Activated naive CD4-positive, alpha-beta T cell treated with anti-CD3 and anti-CD28 coated beads, Interleukin-2, amount 50 U/mL, for 24 hours (primary cell): ENCODE results near the gene DNAH2.

ENCODE experiments used
- H3K27ac Mint-ChIP-seq: one replicate; pipeline ENCODE4 v1.8.0; 2021; ENCODE audit warnings: mild to moderate bottlenecking, mixed read lengths
- H3K27me3 Mint-ChIP-seq: one replicate; pipeline ENCODE4 v1.8.0; 2021; ENCODE audit warnings: mixed read lengths
- H3K36me3 Mint-ChIP-seq: one replicate; pipeline ENCODE4 v1.8.0; 2021; ENCODE audit warnings: mixed read lengths
- H3K4me1 Mint-ChIP-seq: one replicate; pipeline ENCODE4 v1.8.0; 2021; ENCODE audit warnings: mixed read lengths
- H3K4me3 Mint-ChIP-seq: one replicate; pipeline ENCODE4 v1.8.0; 2021; ENCODE audit warnings: mild to moderate bottlenecking, mixed read lengths
- H3K9me3 Mint-ChIP-seq: one replicate; pipeline ENCODE4 v1.8.0; 2021; ENCODE audit warnings: mixed read lengths

The DNAH2 gene

DNA sequence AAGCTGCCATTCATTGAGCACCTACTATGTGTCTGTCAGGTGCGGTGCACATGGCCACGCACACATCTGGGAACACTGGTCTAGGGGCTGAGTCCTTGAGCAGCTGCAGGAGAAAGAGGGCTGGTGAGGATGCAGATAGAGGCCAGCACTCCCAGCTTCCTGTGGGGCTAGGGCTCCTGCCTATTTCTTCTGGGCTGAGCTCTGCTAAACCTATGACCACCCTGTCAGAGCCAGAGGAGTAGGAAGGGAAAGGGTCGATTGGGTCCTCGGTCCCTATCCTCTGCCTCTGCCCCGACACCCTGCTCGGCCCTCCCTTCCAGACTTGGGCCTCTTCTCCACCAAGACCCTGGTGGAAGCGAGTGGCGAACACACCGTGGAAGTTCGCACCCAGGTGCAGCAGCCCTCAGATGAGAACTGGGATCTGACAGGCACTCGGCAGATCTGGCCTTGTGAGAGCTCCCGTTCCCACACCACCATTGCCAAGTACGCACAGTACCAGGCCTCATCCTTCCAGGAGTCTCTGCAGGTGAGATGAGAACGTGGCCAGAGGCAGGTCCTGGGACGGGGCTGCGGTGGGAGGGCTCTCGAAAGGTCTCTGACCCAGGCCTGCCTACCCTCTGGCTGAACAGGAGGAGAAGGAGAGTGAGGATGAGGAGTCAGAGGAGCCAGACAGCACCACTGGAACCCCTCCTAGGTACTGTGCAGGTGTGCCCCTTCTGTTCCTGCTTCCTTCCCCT lies 133.3 kb downstream of the DNAH2 start:
- H3K27me3 Mint-ChIP-seq, result no peaks in the 10 kb centered on the region
- no peak overlapping the region for H3K27ac Mint-ChIP-seq
- H3K4me3 Mint-ChIP-seq, result peak overlapping the region; percentile 82
- H3K36me3 Mint-ChIP-seq, result peaks cover 20% of the 10 kb centered on the region
- H3K9me3 Mint-ChIP-seq, result no peaks in the 10 kb centered on the region
- H3K4me1 Mint-ChIP-seq, result peaks cover 33% of the 10 kb centered on the region

DNA sequence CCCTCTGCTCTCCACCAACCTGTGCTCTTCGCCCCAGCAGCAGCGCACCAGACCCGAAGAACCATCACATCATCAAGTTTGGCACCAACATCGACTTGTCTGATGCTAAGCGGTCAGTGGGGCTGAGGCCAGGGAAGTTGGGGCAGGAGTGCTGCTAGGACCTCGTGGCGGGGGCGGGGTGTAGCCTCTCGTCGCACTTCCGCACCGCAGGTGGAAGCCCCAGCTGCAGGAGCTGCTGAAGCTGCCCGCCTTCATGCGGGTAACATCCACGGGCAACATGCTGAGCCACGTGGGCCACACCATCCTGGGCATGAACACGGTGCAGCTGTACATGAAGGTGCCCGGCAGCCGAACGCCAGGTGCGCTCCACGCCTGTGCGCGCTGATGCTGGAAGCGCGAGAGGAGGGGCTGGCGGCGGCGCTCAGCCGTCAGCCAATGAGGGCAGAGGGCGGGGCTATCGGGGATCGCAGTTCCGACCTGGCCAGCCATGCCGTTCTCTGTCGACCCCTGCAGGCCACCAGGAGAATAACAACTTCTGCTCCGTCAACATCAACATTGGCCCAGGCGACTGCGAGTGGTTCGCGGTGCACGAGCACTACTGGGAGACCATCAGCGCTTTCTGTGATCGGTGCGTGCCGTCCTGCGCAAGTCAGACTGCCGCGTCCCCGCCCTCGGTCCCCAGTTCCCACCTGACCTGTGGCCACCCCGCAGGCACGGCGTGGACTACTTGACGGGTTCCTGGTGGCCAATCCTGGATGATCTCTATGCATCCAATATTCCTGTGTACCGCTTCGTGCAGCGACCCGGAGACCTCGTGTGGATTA lies 134.1 kb downstream of the DNAH2 start:
- H3K27me3 Mint-ChIP-seq, result no peaks in the 10 kb centered on the region
- no peaks in the 10 kb centered on the region for H3K9me3 Mint-ChIP-seq
- H3K36me3 Mint-ChIP-seq, result peaks cover 18% of the 10 kb centered on the region
- peak overlapping the region; percentile 82 for H3K27ac Mint-ChIP-seq
- peaks cover 29% of the 10 kb centered on the region for H3K4me1 Mint-ChIP-seq
- peak overlapping the region; percentile 82 for H3K4me3 Mint-ChIP-seq

DNA sequence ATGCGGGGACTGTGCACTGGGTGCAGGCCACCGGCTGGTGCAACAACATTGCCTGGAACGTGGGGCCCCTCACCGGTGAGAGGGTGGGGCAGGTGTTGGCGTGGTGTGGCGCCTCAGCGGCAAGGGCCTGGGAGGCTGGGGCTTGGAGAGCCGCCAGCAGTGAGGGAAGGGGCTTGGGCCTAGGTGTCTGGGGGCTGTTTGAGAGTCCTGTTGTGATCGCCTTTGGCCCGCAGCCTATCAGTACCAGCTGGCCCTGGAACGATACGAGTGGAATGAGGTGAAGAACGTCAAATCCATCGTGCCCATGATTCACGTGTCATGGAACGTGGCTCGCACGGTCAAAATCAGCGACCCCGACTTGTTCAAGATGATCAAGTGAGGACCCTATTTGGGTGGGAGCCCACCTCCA lies 134.7 kb downstream of the DNAH2 start:
- H3K27ac Mint-ChIP-seq, result peak overlapping the region; percentile 82
- peaks cover 29% of the 10 kb centered on the region for H3K4me1 Mint-ChIP-seq

DNA sequence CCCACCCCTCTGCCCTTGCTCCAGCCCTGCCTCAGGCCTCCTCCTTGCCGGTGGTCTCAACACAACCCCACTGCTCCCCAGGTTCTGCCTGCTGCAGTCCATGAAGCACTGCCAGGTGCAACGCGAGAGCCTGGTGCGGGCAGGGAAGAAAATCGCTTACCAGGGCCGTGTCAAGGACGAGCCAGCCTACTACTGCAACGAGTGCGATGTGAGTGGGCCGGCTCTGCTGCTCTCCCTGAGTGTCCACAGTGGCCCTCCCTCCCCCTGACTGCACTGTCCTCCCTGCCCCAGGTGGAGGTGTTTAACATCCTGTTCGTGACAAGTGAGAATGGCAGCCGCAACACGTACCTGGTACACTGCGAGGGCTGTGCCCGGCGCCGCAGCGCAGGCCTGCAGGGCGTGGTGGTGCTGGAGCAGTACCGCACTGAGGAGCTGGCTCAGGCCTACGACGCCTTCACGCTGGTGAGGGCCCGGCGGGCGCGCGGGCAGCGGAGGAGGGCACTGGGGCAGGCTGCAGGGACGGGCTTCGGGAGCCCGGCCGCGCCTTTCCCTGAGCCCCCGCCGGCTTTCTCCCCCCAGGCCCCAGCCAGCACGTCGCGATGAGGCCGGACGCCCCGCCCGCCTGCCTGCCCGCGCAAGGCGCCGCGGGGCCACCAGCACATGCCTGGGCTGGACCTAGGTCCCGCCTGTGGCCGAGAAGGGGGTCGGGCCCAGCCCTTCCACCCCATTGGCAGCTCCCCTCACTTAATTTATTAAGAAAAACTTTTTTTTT lies 135.6 kb downstream of the DNAH2 start:
- peaks cover 29% of the 10 kb centered on the region for H3K4me1 Mint-ChIP-seq
- H3K4me3 Mint-ChIP-seq, result no peak overlapping the region
- H3K27ac Mint-ChIP-seq, result no peak overlapping the region
- peaks cover 16% of the 10 kb centered on the region for H3K36me3 Mint-ChIP-seq
- H3K9me3 Mint-ChIP-seq, result no peaks in the 10 kb centered on the region
- H3K27me3 Mint-ChIP-seq, result no peaks in the 10 kb centered on the region

More for the DNA sequence above, 134.7 kb downstream of the DNAH2 start:
- Mint-ChIP-seq H3K4me3 (peak overlapping the region; percentile 82), H3K9me3 (no peaks in the 10 kb centered on the region), H3K36me3 (peaks cover 16% of the 10 kb centered on the region), H3K27me3 (no peaks in the 10 kb centered on the region)

DNA sequence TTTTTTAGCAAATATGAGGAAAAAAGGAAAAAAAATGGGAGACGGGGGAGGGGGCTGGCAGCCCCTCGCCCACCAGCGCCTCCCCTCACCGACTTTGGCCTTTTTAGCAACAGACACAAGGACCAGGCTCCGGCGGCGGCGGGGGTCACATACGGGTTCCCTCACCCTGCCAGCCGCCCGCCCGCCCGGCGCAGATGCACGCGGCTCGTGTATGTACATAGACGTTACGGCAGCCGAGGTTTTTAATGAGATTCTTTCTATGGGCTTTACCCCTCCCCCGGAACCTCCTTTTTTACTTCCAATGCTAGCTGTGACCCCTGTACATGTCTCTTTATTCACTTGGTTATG lies 136.1 kb downstream of the DNAH2 start:
- peaks cover 29% of the 10 kb centered on the region for H3K4me1 Mint-ChIP-seq
- no peak overlapping the region for H3K27ac Mint-ChIP-seq
- H3K27me3 Mint-ChIP-seq, result no peaks in the 10 kb centered on the region
- peaks cover 18% of the 10 kb centered on the region for H3K36me3 Mint-ChIP-seq
- H3K9me3 Mint-ChIP-seq, result no peaks in the 10 kb centered on the region
- peak overlapping the region; percentile 64 for H3K4me3 Mint-ChIP-seq

DNA sequence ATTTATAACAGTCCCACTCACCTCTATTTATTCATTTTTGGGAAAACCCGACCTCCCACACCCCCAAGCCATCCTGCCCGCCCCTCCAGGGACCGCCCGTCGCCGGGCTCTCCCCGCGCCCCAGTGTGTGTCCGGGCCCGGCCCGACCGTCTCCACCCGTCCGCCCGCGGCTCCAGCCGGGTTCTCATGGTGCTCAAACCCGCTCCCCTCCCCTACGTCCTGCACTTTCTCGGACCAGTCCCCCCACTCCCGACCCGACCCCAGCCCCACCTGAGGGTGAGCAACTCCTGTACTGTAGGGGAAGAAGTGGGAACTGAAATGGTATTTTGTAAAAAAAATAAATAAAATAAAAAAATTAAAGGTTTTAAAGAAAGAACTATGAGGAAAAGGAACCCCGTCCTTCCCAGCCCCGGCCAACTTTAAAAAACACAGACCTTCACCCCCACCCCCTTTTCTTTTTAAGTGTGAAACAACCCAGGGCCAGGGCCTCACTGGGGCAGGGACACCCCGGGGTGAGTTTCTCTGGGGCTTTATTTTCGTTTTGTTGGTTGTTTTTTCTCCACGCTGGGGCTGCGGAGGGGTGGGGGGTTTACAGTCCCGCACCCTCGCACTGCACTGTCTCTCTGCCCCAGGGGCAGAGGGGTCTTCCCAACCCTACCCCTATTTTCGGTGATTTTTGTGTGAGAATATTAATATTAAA lies 136.7 kb downstream of the DNAH2 start:
- H3K27me3 Mint-ChIP-seq, result no peaks in the 10 kb centered on the region
- H3K4me1 Mint-ChIP-seq, result peaks cover 29% of the 10 kb centered on the region
- no peak overlapping the region for H3K27ac Mint-ChIP-seq
- peak overlapping the region; percentile 64 for H3K4me3 Mint-ChIP-seq
- peaks cover 18% of the 10 kb centered on the region for H3K36me3 Mint-ChIP-seq
- H3K9me3 Mint-ChIP-seq, result no peaks in the 10 kb centered on the region

DNA sequence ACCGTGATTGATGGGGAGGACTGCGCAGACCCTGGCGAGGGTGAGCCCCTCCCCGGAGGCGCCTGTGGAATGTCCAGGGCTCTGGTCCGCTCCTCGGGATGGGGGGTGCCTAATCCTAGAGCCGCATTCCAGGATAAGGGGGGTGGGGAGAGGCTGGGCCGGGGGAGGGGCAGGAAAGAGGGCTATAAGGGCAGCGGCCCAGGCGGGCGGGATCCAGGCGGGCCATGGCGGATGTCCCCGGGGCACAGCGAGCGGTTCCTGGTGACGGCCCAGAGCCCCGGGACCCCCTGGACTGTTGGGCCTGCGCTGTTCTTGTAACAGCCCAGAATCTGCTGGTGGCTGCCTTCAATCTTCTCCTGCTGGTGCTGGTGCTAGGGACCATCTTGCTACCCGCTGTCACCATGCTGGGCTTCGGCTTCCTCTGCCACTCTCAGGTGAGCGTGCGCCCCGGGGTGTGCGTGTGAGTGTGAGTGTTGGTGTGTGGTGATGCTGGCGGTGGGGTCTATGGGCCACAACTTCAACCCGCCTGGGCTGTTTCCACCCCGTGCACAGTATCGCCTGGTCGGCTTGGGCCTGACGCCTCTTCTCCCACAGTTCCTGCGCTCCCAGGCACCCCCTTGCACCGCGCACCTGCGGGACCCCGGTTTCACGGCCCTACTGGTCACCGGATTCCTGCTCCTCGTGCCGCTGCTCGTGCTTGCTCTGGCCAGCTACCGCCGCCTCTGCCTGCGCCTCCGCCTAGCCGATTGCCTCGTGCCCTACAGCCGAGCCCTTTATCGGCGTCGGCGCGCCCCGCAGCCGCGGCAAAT lies 137.5 kb downstream of the DNAH2 start, which contains the start of gene TMEM88:
TSS of gene TMEM88 (plus strand) at position 216 of the 809 bp plus-strand sequence. CDS start at position 225, 9 bp downstream.
- H3K27ac Mint-ChIP-seq, result no peak within 1 kb of the TSS
- peak within 1 kb of the TSS; percentile 64 for H3K4me3 Mint-ChIP-seq

DNA sequence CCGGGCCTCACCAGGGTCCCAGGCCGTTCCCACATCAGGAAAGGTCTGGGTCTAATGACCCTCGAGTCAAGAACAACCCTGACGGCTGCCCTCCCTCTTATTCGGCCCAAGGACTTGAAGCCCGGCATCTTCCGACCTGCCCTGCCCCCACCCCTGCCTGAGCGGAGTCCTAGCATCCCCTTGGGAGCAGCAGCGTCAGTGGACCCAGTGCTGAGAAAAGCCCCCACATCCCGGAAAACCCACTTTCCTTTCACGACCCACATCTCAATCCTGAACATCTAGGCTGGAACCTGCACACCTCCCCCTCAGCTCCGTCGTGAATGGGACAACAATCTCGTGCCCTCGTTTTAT lies 138.1 kb downstream of the DNAH2 start:
- no peak overlapping the region for H3K27ac Mint-ChIP-seq
- H3K27me3 Mint-ChIP-seq, result no peaks in the 10 kb centered on the region
- H3K36me3 Mint-ChIP-seq, result peaks cover 17% of the 10 kb centered on the region

More for the DNA sequence above, 137.5 kb downstream of the DNAH2 start, which contains the start of gene TMEM88:
- Mint-ChIP-seq H3K36me3 (peaks cover 18% of the 10 kb centered on the region), H3K9me3 (no peaks in the 10 kb centered on the region), H3K27me3 (no peaks in the 10 kb centered on the region), H3K4me1 (peaks cover 24% of the 10 kb centered on the region)

DNA sequence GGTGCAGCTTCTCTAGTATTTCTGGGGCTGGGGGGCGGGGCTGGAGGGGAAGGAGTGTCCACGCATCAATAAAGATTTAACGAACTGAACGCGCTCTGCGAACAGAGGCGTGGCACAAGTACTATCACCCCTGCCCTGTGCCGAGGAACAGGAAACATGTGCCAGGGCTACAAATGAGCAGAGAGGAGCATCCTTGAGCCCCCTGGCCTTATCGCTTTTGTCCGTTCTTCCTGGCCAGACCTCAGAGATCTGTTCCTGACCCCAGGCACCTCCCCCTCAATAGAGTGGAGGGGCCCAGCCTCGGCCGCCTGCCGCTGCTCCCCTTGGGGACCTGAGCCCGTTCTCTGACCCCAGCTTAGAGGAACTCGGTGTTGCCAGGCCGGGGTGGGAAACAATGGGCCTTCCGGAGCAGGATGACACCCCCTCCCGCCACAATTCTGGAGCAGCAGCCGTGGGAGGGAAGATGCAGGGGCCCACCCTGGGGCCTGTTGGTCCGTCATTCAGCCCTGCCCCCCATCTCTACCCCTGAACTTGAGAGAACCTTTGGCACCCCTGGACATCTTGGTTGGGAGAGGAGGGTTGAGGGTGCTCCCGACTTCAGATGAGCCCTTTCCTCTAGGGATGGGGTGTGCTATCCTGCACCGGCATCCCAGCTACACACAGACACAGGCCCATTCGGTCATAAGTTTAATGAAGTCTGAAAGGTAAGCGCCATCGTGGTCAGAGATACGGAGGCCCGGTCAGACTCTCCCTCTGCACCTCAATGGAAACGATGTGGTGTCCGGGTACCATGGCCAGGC lies 138.7 kb downstream of the DNAH2 start:
- H3K27me3 Mint-ChIP-seq, result no peaks in the 10 kb centered on the region
- H3K9me3 Mint-ChIP-seq, result no peaks in the 10 kb centered on the region
- no peak overlapping the region for H3K4me3 Mint-ChIP-seq
- H3K4me1 Mint-ChIP-seq, result peaks cover 12% of the 10 kb centered on the region
- H3K27ac Mint-ChIP-seq, result no peak overlapping the region
- H3K36me3 Mint-ChIP-seq, result peaks cover 14% of the 10 kb centered on the region

More for the DNA sequence above, 138.1 kb downstream of the DNAH2 start:
- H3K4me3 Mint-ChIP-seq, result no peak overlapping the region
- peaks cover 18% of the 10 kb centered on the region for H3K4me1 Mint-ChIP-seq
- no peaks in the 10 kb centered on the region for H3K9me3 Mint-ChIP-seq

DNA sequence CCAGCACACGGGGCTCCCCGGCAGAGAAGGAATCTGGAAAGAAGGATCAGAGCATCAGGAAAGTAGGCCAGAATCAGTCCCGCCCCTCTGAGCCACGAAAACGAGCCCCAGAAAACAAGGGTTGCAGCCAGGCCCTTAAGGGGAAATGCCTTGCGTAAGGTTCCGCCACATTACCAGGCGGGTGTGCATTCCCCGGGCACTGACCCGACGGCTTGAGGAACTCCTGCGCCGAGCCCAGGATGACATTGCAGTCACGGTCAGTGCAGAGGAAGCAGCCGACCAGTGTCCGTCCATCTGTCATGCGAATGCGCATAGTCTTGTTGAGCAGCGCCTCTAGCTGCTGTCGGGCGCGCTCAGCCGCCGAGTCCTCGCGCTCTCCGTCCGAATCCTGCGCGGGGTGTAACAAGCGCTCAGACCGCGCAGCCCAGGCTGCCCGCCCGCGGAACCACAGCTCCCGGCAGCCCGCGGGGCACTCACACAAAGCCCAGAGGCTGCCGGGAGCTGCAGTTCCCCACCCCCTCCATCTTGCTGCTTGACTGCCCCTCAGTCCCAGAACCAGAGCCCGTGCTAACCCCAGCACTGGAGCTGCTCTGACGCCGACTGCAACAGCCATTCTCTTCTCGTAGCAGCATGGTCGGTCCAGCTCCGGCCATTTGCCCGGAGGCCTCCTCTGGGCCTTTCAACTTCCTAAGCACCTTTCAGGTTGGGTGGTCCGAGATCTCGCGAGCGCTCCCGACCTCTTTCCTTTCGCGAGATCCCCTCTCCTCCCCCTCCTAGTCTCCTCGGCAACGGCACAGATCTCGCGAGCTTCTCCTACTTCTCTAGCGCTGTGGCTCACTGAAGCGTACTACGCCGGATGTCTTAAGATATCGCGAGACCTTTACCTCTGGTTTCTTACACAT lies 139.5 kb downstream of the DNAH2 start, which contains the start of gene NAA38:
TSS of gene NAA38 (minus strand) at position 749 of the 902 bp plus-strand sequence. CDS start at position 653, 96 bp downstream.
- Mint-ChIP-seq H3K27ac (no peak within 1 kb of the TSS), H3K9me3 (no peaks in the 10 kb centered on the region), H3K4me3 (no peak within 1 kb of the TSS), H3K4me1 (peaks cover 4% of the 10 kb centered on the region), H3K36me3 (peaks cover 16% of the 10 kb centered on the region), H3K27me3 (no peaks in the 10 kb centered on the region)

DNA sequence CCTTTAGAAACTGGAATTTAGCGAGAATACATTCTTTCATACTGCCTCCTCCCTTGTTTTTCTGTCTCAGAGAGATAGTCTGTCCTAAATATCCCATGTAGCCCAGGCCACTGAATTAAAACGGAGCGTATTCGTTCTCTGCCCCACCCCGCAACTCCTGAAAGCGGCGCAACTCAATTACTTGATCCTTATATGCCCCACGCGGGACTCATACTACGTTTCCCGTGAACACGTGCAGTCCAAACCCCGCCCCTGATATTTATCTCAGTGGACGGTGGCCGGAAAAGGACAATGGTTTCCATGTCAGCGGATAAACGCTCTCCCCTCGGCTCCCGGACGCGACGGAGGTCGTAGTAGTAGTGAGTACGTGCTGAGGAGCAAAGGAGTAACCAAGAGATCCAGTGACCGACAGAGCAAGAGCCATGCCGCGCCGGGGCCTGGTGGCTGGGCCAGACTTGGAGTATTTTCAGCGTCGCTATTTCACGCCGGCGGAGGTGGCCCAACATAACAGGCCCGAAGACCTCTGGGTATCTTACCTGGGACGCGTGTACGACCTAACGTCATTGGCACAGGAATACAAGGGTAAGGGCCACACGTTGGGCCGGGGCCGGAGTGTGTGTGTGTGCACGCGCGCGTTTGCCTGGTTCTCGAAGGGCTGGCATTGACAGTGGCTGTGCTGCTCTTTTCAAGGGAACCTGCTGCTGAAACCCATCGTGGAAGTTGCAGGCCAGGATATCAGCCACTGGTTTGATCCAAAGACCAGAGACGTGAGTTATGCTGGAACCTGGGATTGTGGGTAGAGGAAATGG lies 140.4 kb downstream of the DNAH2 start, which contains the start of gene CYB5D1:
TSS of gene CYB5D1 (plus strand) at position 291 of the 809 bp plus-strand sequence. CDS start at position 423, 132 bp downstream.
- H3K4me1 Mint-ChIP-seq, result peaks cover 8% of the 10 kb centered on the region
- H3K27ac Mint-ChIP-seq, result no peak within 1 kb of the TSS
- no peak within 1 kb of the TSS for H3K4me3 Mint-ChIP-seq
- no peaks in the 10 kb centered on the region for H3K27me3 Mint-ChIP-seq
- peaks cover 16% of the 10 kb centered on the region for H3K36me3 Mint-ChIP-seq
- H3K9me3 Mint-ChIP-seq, result no peaks in the 10 kb centered on the region

DNA sequence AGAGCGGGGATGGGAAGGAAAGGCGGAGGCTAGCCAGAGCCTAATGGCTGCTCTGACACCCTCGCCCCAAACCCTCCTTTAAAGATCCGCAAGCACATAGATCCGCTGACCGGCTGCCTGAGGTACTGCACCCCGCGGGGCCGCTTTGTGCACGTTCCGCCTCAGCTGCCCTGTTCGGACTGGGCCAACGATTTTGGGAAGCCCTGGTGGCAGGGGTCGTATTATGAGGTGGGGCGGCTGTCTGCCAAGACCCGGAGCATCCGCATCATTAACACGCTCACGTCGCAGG lies 140.9 kb downstream of the DNAH2 start:
- peaks cover 16% of the 10 kb centered on the region for H3K36me3 Mint-ChIP-seq
- no peak overlapping the region for H3K4me3 Mint-ChIP-seq
- H3K4me1 Mint-ChIP-seq, result peaks cover 8% of the 10 kb centered on the region
- no peaks in the 10 kb centered on the region for H3K9me3 Mint-ChIP-seq
- H3K27me3 Mint-ChIP-seq, result no peaks in the 10 kb centered on the region
- no peak overlapping the region for H3K27ac Mint-ChIP-seq
